Liver (tissue), 3 donors: Measurements from ENCODE around the gene KCTD16.

Source experiments
- EGR1 ChIP-seq, 2 donors: IDR thresholded peaks; 2 replicates each; pipeline ENCODE4 v1.6.1; 2016 to 2018; ENCODE audit warnings: antibody characterized with exemption in 2 of 2, low read depth in 2 of 2
- FOXA1 ChIP-seq: IDR thresholded peaks from 2 replicates; pipeline ENCODE4 v1.6.1; 2016; ENCODE audit warnings: antibody characterized with exemption
- GABPA ChIP-seq, 2 donors: IDR thresholded peaks in 1 of 2; conservative IDR thresholded peaks in 1 of 2; 2 replicates each; pipeline ENCODE4 v1.6.1; 2016; ENCODE audit warnings: antibody characterized with exemption in 2 of 2, mild to moderate bottlenecking in 1 of 2, moderate library complexity in 1 of 2
- JUND ChIP-seq, 2 donors: IDR thresholded peaks; 2 replicates each; pipeline ENCODE4 v1.6.1; 2016; ENCODE audit warnings: antibody characterized with exemption in 2 of 2
- RAD21 ChIP-seq, 2 donors: IDR thresholded peaks; 2 replicates each; pipeline ENCODE4 v1.6.1; 2016; ENCODE audit warnings: antibody characterized with exemption in 2 of 2, mild to moderate bottlenecking in 2 of 2
- RXRA ChIP-seq, 2 donors: IDR thresholded peaks; 2 replicates each; pipeline ENCODE4 v1.6.1; 2017 to 2018; ENCODE audit warnings: antibody characterized with exemption in 2 of 2, mild to moderate bottlenecking in 1 of 2
- SP1 ChIP-seq: IDR thresholded peaks from 2 replicates; pipeline ENCODE4 v1.6.1; 2018; ENCODE audit warnings: antibody characterized with exemption, mild to moderate bottlenecking
- TAF1 ChIP-seq: conservative IDR thresholded peaks from 2 replicates; pipeline ENCODE4 v1.6.1; 2016; ENCODE audit warnings: antibody characterized with exemption, mild to moderate bottlenecking
- YY1 ChIP-seq: IDR thresholded peaks from 2 replicates; pipeline ENCODE4 v1.6.1; 2016; ENCODE audit warnings: antibody characterized with exemption, mild to moderate bottlenecking
- TF ChIP-seq, protein P1 (sequence below): fragments of 150-350 bp; IDR thresholded peaks from 2 replicates; pipeline ENCODE4 v1.5.1; 2017; ENCODE audit warnings: improper control_type of control experiment, low read depth, low read length; ENCODE audit not compliant: missing input control
- TF ChIP-seq, protein P2 (sequence below): IDR thresholded peaks from 2 replicates; pipeline ENCODE4 v1.6.1; 2016; ENCODE audit warnings: antibody characterized with exemption
- TF ChIP-seq, protein P3 (sequence below): IDR thresholded peaks from 2 replicates; pipeline ENCODE4 v1.6.1; 2016; ENCODE audit warnings: antibody characterized with exemption
- TF ChIP-seq, protein P4 (sequence below): IDR thresholded peaks from 2 replicates; pipeline ENCODE4 v1.6.1; 2016; ENCODE audit warnings: antibody characterized with exemption
- donor health status: healthy.
- donor health status: healthy.

DNA sequence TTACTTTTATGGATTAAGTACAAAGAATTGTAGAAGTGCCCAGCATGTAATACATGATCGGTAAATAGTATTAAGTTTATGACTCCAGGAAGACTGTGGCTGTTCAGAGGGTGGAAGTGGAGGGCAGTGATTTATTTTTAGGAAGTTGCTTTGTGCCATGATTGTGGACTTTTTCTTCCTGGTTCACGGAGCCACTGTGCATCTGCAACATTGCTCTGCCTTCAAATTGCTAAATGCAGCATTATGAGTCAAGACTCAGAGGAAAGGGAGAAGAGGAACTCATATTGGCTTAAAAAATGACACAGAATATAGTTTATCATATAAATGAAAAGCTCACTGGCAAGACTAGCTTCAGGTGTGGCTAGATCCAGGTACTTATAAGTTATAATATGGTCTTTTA, 301.5 kb downstream of the KCTD16 start:
- TF ChIP-seq FOXA1 (no peak), YY1 (no peak), TAF1 (no peak), JUND (IDR thresholded peaks at IDR 0.05) (no peak), RAD21 (IDR thresholded peaks at IDR 0.05) (no peak), GABPA (IDR thresholded peaks at IDR 0.05 in 1 of 2, conservative IDR thresholded peaks at IDR 0.05 in 1 of 2) (no peak), RXRA (IDR thresholded peaks at IDR 0.05) (no peak), SP1 (no peak), EGR1 (IDR thresholded peaks at IDR 0.05; ENCODE audit: low read depth in 2 of 2) (no peak)
- TF ChIP-seq, protein P1, sequence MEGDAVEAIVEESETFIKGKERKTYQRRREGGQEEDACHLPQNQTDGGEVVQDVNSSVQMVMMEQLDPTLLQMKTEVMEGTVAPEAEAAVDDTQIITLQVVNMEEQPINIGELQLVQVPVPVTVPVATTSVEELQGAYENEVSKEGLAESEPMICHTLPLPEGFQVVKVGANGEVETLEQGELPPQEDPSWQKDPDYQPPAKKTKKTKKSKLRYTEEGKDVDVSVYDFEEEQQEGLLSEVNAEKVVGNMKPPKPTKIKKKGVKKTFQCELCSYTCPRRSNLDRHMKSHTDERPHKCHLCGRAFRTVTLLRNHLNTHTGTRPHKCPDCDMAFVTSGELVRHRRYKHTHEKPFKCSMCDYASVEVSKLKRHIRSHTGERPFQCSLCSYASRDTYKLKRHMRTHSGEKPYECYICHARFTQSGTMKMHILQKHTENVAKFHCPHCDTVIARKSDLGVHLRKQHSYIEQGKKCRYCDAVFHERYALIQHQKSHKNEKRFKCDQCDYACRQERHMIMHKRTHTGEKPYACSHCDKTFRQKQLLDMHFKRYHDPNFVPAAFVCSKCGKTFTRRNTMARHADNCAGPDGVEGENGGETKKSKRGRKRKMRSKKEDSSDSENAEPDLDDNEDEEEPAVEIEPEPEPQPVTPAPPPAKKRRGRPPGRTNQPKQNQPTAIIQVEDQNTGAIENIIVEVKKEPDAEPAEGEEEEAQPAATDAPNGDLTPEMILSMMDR = no peak
- TF ChIP-seq, protein P2, sequence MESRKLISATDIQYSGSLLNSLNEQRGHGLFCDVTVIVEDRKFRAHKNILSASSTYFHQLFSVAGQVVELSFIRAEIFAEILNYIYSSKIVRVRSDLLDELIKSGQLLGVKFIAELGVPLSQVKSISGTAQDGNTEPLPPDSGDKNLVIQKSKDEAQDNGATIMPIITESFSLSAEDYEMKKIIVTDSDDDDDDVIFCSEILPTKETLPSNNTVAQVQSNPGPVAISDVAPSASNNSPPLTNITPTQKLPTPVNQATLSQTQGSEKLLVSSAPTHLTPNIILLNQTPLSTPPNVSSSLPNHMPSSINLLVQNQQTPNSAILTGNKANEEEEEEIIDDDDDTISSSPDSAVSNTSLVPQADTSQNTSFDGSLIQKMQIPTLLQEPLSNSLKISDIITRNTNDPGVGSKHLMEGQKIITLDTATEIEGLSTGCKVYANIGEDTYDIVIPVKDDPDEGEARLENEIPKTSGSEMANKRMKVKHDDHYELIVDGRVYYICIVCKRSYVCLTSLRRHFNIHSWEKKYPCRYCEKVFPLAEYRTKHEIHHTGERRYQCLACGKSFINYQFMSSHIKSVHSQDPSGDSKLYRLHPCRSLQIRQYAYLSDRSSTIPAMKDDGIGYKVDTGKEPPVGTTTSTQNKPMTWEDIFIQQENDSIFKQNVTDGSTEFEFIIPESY = no peak
- TF ChIP-seq, protein P3, sequence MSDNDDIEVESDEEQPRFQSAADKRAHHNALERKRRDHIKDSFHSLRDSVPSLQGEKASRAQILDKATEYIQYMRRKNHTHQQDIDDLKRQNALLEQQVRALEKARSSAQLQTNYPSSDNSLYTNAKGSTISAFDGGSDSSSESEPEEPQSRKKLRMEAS = no peak
- TF ChIP-seq, protein P4, sequence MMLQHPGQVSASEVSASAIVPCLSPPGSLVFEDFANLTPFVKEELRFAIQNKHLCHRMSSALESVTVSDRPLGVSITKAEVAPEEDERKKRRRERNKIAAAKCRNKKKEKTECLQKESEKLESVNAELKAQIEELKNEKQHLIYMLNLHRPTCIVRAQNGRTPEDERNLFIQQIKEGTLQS = no peak
